GM20431 (cell line): ENCODE data around the gene PLXDC2.
"Not testable (repeated sequence)": the region's sequence is repeated elsewhere in the genome, so short reads cannot be mapped to it uniquely, and the experiment has no call there.

ENCODE experiments used
- in situ Hi-C: fragments of 300-500 bp; cut with MseI, MboI; formaldehyde crosslinking; loops from one replicate; pipeline ENCODE4 v1.15.0; 2020; ENCODE audit warnings: low sequenced_read_pairs; ENCODE audit not compliant: unreplicated experiment

PLXDC2 gene

DNA sequence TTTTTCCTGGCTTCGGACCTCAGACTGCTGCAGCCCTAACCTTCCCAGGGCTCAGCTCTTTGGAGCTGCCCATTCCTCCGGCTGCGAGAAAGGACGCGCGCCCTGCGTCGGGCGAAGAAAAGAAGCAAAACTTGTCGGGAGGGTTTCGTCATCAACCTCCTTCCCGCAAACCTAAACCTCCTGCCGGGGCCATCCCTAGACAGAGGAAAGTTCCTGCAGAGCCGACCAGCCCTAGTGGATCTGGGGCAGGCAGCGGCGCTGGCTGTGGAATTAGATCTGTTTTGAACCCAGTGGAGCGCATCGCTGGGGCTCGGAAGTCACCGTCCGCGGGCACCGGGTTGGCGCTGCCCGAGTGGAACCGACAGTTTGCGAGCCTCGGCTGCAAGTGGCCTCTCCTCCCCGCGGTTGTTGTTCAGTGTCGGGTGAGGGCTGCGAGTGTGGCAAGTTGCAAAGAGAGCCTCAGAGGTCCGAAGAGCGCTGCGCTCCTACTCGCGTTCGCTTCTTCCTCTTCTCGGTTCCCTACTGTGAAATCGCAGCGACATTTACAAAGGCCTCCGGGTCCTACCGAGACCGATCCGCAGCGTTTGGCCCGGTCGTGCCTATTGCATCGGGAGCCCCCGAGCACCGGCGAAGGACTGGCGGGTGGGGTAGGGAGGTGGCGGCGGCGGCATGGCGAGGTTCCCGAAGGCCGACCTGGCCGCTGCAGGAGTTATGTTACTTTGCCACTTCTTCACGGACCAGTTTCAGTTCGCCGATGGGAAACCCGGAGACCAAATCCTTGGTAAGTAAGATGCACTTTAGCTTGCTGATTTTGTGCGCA lies at the start of gene PLXDC2:
Gene PLXDC2 (plus strand): TSS at position 22 of the 820 bp plus-strand sequence.
- in situ Hi-C loops = no loop called here

DNA sequence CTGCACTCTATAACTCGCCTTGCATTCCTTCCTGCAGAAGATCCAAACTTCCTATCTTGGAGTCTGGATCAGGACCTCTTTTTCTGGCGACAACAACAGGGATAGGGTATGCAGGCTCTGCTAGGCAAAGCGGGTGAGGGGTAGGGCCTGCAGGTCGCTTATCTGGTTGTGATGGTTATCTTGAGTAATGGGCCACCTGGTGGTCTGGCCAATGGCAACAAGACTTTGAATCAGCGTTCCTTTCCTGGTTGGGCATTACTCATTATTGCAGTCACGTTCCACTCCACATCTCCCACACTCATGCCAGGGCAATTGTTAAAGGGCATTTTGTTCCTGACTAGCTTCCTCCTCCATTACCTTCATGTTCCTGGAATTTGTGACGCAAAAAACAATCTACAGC lies 48.4 kb upstream of the PLXDC2 start:
- in situ Hi-C loops = no loop called here

DNA sequence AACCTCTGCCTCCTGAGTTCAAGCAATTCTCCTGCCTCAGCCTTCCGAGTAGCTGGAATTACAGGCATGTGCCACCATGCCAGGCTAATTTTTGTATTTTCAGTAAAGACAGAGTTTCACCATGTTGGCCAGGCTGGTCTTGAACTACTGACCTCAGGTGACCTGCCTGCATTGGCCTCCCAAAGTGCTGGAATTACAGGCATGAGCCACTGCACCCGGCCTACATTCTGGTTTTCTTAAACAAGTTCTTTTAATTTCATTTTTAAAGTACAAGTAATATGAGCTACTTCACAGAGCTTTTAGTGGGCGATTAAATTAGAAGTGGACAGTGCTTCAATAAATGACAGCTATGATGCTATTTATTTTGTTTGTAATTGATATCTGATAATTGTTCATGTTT lies 46.4 kb upstream of the PLXDC2 start:
- in situ Hi-C loops = not testable (repeated sequence)

DNA sequence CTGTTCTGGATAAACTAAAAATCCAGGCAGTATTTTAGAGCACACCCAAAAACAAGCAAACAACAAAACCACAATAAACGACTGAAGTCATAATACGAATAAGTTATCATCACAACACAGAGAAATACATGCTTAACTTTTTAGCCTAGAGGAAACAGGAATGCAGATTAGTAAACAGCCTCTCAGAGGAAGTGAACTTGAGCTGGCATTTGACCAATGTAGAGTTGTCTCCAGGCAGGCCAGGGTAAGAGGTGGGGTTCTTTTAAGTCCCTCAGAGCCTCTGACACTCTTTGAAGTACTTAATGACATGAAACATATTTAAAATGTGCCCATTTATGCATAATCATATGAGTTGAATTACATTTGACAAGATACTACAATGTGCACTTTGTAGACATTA lies 43.3 kb upstream of the PLXDC2 start:
- in situ Hi-C loops = no loop called here

DNA sequence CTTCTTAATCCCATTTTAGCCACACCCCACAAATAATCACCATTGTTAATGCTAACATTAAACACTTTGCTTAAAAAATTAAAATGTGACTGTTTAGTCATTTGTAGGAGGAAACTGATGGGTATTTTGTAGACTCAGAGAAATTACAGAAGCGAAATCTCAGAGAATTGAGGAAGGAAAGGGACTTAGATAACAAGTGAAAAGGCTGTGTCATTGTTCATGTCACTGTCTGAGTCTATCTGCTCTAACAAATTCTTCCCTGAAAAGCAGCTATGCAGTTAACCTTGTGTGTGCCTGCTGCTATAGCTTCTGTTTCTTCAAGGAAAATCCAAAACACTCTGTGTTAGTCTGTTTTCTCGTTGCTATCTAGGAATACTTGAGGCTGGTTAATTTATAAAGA lies 40.9 kb upstream of the PLXDC2 start:
- in situ Hi-C loops = loop anchor here (25.0 kb wide), 1 partner anchor 363 kb away; no protein-coding TSS in a partner anchor

DNA sequence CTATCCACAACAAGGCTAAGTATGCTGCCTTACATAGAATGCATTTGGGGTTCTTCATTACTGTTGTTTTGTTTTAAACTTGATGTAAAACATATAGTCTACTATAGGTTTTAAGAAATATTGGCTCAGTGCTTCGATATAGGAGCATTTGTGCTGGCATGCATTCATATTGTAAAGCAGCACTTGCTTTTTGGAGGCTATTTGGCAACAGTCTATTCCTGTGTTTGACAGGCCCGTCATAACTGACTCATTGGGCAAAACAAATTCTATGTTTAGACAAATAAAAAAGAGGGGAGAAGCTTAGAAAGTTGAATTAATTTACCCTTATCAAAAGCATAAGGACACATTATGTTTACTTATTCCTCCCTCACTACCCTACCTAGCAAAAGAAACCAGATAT lies 38.4 kb upstream of the PLXDC2 start:
- in situ Hi-C loops = loop anchor here (25.0 kb wide), 1 partner anchor 366 kb away; no protein-coding TSS in a partner anchor

DNA sequence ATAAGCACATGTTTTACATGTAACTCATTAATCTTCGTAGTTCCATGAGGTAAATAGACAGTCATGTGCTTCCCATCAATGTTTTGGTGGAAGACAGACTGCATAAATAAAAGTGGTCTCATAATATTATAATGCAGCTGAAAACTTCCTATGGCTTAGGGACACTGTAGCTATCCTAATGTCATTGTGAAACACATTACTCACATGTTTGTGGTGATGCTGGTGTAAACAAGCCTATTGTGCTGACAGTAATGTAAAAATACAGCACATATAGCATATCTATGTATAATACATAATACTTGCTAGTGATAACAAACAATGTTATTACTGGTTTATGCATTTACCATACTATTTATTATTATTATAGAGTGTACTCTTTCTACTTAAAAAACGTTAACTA lies 37.2 kb upstream of the PLXDC2 start:
- in situ Hi-C loops = loop anchor here (25.0 kb wide), 1 partner anchor 367 kb away; no protein-coding TSS in a partner anchor

DNA sequence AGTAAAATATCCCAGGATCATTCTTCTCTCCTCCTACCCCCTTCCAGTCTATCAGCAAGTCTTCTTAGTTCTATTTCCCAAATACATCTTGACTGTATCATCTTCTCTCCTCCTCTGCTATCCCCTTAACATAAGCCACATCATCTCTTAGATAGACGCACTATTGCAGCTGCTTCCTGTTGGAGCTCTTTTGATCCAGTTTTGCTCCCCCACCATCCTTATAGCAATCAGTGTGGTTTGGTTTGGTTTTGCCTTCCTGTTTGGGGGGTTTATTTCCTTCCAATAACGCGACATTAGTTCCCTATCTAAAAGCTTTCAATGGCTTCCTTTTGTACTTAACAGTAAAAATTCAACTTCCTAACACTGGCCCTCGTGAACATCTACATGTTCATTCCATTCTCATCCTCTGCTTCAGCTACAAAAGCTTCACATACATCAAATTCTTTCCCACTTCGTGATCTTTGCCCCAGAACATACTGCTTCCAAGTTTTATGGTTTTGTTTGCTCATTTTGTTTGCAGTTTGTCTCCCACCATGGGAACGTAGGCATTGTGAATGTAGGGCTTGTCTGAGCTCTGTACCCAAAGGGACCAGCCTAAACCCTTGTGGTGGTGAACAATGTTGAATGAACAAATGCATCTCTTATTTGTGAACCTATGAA lies 33.7 kb upstream of the PLXDC2 start:
- in situ Hi-C loops = loop anchor here (25.0 kb wide), 1 partner anchor 370 kb away; no protein-coding TSS in a partner anchor

DNA sequence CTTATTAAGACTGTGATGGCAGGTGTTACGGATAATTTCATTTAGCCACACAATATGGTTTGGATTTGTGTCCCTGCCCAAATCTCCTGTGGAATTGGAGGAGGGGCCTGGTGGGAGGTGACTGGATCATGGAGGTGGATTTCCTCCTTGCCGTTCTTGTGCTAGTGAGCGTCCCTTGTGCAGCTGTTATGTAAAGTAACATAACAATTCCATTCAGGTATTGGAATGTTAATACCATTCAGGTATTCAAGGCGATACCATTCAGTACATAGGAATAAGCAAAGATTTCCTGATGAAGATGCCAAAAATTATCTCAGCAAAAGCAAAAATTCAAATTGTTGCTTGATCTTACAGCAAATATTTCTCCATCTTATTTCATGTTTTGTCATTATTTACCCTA lies 32.5 kb upstream of the PLXDC2 start:
- in situ Hi-C loops = loop anchor here (25.0 kb wide), 1 partner anchor 371 kb away; no protein-coding TSS in a partner anchor

DNA sequence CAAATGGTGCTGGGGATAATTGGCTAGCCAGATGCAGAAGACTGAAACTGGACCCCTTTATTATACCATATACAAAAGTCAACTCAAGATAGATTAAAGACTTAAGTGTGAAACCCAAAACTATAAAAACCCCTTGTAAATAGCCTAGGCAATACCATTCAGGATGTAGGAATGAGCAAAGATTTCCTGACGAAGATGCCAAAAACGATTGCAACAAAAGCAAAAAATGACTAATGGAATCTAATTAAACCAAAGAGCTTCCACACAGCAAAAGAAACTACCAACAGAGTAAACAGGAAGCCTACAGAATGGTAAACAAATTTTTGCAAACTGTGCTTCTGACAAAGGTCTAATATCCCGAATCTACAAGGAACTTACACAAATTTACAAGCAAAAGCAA lies 30.9 kb upstream of the PLXDC2 start:
- in situ Hi-C loops = loop anchor here (25.0 kb wide), 1 partner anchor 373 kb away; no protein-coding TSS in a partner anchor

DNA sequence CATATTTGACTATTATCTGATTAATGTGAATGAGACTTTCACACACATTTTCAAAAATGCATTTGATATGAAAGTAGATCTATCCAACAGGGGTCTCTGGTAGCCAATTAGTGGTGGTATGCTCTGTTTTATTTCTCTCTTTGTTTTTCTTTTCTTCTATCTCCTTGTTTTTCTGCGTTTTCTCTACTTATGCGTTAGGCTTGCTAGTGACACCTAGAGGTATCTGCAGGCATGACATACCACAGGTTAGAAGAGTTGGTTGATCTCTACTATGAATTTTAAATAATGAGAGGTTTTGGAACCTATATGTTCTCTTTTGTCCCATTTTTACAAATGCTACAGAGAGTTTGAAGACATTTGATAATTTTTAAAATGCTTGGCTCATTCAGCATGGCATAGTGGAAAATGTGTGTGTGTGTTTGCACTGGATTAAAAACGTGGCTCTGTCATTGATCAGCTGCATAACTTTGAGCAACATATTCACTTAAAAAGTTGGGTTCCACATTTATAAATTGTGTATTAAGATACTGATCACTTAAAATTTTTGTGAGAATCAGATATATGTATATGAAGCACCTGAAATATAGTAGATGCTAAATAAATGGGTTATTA lies 28.1 kb upstream of the PLXDC2 start:
- in situ Hi-C loops = loop anchor here (25.0 kb wide), 1 partner anchor 376 kb away; no protein-coding TSS in a partner anchor

DNA sequence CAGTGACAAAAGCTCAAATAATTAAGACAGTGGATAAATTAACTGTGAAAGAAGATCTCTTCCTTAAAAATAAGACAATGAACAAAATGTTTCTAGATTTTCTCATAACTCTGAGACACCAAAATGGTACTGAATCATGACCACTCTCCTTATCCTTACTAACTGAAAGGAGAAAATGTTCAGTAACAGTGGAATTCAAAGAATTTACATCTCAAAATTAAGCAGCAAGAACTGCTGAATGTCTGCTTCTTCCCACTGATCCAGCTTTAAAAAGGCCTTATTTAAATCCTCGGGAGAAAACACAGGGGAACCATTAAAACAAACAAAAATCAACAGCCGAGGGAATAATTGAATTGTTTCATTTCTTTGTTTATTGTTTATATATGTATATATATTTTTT lies 27.3 kb upstream of the PLXDC2 start:
- in situ Hi-C loops = loop anchor here (25.0 kb wide), 1 partner anchor 377 kb away; no protein-coding TSS in a partner anchor

DNA sequence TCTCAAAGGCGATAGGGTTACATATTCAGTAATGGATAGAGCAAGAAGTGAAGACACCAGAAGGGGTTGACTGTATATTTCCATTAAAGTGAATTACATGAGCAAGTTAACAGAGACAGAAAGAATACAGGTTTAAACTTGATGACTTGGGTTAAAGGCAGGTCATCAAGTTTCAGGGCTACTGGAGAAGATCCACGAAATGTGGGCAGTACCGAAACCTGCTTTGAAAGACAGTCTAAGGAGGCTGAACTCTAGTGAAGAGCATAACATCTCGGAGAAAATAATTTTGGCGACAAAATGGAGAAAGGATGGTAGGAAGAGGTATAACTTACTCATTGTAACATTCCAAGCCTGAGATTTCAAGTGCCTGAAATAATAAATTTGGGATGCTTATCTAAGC lies 26.6 kb upstream of the PLXDC2 start:
- in situ Hi-C loops = loop anchor here (25.0 kb wide), 1 partner anchor 377 kb away; no protein-coding TSS in a partner anchor

DNA sequence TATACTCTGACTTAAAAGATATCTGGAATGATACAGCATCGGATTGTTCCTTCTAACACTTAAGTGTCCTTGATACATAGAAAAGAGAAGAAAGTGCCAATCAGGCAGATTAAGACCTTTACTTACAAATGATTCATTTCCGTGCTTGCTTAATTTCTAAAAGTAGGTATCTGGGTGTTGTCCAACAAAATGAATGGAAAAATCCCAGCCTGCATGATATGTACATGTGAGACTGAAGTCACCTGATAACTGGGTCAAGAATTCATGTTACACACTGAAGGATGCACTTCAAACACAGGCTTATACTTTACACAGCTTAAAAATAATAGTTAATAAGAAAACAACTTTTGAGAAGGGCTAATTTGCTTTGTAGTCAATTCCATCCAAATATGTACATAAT lies 25.2 kb upstream of the PLXDC2 start:
- in situ Hi-C loops = loop anchor here (25.0 kb wide), 1 partner anchor 379 kb away; no protein-coding TSS in a partner anchor

DNA sequence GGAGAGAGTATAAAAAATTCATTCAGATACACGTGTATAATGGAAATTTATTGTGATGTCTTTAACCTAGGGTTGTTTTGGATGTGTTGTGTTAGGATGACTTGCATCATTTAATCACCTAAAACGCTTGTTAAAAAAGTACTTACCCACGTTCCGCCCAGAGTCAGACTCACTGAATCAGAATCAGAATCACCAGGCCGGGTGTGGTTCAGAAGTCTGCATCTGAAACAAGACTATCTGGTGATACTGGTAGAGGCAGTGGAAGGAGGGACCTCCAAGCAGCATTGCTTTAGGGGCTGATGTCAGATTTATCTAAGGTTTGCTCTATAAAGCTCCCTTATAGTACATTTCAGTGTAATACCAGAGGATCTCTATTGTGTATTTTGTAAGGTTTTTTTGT lies 20.5 kb upstream of the PLXDC2 start:
- in situ Hi-C loops = loop anchor here (25.0 kb wide), 1 partner anchor 383 kb away; no protein-coding TSS in a partner anchor

DNA sequence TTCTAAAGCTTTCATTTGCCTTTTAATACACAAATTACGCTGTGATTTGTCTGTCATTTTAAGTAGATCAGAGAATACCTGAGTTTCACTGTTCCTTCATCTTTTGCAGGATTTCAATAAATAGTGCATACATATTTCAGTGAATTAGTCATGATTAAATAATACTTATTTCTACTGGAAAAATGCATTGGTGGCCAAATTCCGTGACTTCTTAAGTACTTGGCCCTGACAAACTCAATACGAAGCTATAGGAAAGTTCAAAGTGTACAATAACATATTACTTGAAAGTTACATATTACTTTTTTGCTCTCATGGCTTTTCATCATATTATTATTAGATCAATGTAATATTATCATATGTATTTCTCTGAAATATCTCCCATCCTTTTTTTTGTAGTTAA lies 16.1 kb upstream of the PLXDC2 start:
- in situ Hi-C loops = no loop called here

DNA sequence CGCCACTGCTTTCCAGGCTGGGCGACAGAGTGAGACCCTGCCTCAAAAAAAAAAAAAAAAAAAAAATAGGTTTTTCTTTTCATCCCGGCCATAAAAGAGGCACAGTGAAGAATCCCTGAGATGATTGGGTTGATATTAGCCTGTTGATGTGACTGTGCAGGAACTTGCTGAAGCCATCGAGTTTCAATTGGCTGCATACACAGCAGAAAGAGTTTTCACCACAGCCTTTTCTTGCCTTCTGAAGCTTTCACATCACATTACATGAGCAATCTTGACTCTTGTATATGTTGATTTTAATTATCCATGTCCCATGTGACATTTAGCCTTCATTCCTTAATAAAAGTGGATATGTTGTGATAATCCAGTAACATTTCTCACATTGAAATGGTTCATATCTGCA lies 14.9 kb upstream of the PLXDC2 start:
- in situ Hi-C loops = no loop called here

DNA sequence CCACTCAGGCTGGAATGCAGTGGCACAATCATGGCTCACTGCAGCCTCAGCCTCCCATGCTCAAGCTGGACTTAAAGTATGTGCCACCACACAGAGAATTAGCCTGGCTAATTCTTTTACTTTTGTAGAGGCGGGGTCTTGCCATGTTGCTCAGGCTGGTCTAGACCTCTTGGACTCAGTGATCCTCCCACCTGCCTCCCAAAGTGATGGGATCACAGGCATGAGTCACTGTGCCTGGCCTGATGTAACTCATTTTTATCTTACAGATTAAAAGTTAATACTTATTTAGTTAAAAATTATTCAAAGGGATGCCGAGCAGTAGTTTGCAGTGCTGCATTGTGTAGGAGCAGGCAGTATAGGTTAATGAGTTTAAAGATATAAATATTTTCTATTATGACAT lies 12.6 kb upstream of the PLXDC2 start:
- in situ Hi-C loops = no loop called here

DNA sequence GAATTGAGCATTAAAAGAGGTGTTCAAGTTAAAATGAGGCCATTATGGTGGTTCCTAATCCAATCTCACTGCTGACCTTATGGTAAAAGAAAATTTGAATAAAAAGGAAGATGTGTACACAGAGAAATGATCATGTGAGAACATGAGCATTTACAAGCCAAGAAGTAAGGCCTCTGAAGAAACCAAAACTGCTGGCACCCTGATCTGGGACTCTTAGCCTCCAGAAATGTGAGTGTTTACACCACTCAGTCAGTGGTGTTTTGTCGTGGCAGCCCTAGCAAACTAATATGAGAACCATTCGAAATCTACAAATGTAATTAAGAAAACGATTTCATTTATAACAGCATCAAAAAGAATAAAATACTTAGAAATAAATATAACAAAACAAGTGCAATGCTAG lies 6.8 kb upstream of the PLXDC2 start:
- in situ Hi-C loops = no loop called here

DNA sequence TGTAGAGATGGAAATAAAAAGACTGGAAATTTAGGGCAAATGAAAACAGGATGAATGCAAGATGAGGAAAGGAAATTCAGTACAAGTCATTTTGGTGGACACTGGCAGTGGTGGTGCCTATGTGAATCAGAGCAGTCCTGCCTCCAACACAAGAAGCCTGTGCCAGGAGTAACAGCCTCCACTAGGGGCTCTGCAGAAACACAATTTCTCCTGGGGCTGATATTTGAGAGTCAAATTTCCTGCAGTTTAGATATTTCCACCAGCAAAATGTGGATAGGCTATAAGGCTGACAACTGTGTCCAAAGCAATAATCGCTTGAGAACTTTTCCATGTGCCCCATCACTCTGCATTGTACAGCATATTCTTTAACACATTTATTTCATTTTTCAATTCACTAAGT lies 4.7 kb upstream of the PLXDC2 start:
- in situ Hi-C loops = no loop called here
